SK-N-DZ (cell line): ENCODE data around the gene CDKN2B.
"Not testable (repeated sequence)": the region's sequence is repeated elsewhere in the genome, so short reads cannot be mapped to it uniquely, and the experiment has no call there.

Source experiments
- DNase-seq: peaks from one replicate; pipeline ENCODE4 v3.0.0-alpha.2; 2015; ENCODE audit warnings: low spot score
- small RNA-seq, 2 experiments: library from RNA; depleted of rRNA; stranded (forward); fragments of <200 nt; gene quantifications; one replicate each; pipeline ENCODE3, GENCODE V24; 2014

CDKN2B gene

DNA sequence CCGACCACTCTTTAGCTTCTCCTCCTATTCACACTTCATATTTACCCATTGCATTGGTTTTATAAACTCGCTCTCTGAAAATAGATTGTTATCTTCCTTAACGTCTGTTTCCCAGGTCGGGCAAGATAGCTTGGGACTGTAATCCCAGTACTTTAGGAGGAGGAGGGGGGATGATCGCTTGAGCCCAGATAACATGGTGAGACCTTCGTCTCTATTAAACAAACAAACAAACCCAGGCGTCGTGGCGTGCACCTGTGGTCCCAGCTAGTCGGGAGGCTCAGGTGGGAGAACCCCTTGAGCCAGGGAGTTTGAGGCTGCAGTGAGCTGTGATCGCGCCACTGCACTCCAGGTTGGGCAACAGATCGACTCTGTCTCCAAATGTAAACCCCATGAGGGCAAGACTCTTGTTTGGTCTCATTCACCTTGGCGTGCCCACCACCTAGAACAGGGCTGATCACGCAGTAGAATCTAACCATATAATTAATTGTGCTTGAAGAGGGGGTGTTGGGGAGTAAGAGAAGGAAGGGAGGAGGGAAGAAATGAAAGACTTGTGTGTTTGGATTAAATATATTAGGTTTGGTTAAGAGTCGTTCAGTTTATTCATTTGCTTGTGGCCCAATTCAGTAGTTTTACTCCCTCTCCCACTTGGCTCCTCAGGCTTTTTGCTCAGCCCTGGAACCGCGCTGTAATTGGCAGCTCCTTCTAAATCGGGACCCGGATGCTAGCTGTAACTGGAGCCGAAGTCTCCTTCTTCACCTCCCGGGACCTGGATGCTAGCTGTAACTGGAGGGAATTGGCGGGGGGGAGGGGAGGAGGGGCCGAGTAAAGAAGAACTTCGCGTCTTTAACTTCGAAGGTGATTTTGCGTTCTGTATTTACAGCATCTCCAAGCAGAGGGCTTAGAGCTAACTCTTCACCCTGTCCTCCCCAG lies 39.8 kb downstream of the CDKN2B start:
- no peak for DNase-seq

DNA sequence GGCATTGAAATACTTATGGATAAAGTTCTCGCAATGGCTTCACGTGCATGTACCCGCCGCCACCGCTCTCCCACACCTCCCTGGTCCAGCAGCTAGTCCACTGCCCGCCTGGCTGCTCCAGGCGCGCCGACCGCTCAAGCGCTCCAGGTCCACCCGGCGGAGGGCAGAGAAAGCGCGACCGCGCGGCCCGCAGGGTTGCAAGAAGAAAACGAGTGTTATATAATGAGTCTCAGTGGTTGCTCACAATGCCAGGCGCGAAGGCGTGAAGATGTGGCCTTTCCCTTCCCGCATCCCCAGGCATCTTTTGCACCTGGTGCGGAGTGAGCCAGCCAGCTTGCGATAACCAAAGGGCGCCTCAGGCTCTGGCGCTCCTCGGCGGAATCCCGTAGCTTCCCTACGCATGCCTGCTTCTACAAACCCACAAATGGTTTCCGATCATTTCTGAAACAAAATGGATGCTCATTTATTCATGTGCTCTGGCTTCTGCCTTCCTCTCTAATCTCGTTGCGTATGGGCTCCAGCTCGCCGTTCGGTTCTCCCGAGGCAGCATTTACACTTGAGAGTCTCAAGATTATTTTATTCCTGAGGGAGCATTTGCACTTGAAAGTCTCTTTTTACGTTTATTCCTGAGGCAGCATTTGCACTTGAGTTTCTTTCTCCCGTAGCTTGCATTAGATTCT lies 40.6 kb downstream of the CDKN2B start:
- no peak for DNase-seq

DNA sequence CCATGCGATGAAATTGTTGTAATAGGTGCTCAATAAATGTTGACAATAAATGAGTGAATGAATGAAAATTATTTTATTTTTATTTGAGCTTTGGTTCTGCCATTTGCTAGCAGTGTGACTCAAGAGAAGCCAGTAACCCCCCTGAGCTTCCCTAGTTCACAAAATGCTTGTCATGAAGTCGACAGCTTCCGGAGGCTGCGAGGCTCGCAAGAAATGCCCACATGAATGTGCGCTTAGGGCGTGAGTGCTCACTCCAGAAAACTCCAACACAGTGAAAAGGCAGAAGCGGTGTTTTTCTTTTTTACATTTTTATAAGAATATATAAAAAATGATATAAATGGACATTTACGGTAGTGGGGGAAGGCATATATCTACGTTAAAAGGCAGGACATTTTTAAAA lies 41.4 kb downstream of the CDKN2B start:
- no peak for DNase-seq

DNA sequence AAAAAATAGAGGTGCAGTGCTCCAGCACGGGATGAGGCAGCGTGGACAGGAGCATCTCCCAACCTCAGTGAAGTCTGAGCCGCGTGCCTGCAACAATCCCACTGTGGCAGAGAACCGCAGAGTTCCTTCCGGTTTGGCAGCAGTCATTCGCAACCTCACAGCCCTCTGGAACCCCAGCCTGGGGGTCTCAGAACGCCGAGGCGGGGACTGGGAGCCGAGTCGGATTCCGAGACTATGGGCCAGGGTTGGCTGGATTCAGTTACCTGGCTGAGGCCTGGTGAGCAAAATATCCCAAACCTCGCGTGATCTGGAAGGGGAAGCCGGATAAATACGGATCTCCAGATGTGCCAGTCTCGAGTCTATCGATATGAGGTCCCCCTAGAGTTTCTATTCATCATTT lies 41.9 kb downstream of the CDKN2B start:
- DNase-seq = no peak

DNA sequence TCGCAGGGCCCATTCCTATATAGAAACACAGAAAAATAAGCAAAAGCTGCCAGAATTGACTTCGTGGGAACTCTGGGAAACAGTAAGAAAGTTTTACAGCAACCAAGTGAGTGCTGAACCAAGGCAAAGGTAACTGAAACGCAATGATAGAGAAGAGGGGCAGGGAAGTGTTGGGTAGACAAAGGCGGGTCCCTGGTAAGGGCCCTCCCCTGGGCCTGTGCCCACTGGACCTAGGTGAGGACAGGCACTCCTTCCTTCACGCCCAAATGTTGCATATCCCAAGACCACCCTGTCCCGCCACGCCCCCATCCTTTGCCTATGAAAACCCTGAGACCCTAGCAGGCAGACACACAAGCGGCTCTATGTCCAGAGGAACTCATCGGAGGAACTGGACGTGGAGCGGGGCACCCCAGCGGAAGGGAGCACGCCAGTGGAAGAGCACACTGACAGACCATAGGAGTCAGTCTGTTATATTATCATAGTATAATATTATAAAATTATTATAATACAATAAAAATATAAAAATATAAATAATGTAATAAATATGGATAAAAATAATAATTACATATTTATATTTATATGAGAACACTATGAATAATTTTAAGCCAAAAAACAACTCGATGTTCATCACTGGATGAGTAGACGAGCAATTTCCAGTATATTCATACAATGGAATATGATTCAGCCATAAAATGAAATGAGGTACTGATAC lies 42.8 kb downstream of the CDKN2B start:
- no peak for DNase-seq

DNA sequence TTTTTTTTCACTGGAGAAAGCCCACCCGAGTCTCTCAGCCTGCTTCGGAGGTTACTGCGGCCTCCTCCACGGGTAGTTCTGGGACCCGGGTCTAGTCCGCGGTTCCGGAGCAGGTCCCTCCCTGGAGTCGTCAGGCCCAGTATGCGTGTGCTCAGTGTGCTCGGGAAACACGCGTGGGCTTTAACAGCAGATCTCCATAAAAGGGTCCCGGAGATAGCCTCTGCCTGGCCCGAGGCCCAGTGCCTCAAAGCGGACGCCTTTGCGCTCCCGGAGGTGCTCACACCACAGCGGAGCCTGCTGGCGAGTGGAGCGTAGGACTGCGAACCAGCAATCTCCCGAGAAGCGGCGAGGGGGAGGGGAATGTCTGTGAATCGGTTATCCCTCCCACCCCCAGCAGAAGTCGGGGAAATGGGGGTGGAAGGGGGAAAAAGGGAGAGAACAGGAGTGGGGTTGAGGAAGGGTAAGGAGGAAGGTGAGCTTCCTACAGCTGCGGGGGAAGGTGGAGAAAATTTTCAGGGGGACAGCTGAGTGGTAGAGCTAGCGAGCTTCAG lies 43.6 kb downstream of the CDKN2B start:
- DNase-seq = no peak

DNA sequence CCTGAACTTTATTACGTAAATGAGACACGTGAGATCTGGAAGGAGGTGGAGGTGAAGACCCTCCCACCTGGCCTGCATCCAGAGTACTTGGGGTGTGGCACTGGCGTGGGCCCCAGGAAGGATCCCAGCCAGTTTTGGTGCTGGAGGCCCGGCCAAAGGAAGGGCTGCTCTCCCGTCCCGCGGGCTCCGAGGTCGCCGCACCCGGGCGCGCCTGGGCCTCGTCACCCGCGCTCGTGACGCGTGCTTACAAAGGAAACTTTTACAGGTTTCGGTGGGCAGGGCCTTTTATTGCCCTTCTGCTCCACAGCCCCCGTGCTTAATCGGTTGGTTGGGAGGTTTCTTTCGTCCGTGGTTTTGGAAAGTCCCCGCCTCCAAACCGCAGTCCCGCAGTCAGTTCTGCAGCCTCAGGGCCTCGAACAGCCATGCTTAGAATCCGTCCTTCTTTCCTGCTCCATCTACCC lies 44.1 kb downstream of the CDKN2B start:
- DNase-seq = no peak

DNA sequence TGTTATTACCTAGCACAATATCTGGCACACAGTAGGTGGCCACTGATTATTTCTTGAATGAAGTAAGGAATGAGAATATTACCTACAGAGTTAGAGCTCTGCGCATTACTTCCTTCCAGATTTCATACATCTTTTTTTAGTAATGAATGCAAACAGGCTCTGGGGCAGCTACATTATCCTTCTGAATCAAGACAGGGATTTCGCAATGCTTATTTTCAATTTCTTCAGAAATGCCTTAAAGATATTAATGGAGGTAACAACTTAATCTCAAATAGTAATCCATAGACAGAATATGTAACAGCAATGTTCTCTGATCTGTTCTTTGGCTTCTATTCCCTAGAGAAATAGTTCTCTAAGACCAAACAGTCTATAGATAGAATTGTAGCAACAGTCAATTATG lies 47.5 kb downstream of the CDKN2B start:
- no peak for DNase-seq

DNA sequence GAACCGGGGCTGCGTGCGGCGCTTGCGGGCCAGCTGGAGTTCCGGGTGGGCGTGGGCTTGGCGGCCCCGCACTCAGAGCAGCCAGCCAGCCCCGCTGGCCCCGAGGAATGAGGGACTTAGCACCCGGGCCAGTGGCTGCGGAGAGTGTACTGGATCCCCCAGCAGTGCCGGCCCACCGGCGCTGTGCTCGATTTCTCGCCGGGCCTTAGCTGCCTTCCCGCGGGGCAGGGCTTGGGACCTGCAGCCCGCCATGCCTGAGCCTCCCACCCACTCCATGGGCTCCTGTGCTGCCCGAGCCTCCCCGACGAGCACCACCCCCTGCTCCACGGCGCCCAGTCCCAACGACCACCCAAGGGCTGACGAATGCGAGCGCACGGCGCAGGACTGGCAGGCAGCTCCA lies 49.8 kb downstream of the CDKN2B start:
- DNase-seq = not testable (repeated sequence)

DNA sequence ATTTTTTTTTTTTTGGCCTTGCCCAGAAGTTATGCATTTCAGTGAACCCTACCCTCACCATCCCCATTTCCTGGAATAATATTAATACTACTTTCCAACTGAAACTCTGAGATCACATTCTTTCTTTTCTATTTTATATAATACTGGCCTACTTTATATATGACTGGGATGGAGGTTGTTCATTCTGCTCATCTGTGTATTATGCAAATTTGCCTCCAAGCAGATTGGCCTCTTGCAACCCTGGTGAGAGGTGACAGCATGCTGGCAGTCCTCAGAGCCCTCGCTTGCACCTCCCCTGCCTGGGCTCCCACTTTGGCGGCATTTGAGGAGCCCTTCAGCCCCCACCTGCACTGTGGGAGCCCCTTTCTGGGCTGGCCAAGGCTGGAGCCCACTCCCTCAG lies 50.3 kb downstream of the CDKN2B start:
- DNase-seq = no peak

Small RNA genes lying within 50 kb of the gene (small RNA-seq; reads per million reads assigned to genes)
- gene RF02045 = 0 reads per million in 2 experiments
